Retinal pigment epithelial cell (primary cell): ENCODE data around the gene CLIC1.
A peak's percentile ranks its signal among the peaks of the same experiment; 100 is the strongest.
"Not testable (repeated sequence)": the region's sequence is repeated elsewhere in the genome, so short reads cannot be mapped to it uniquely, and the experiment has no call there.

Experiments
- DNase-seq: peaks from one replicate; pipeline ENCODE4 v3.0.0-alpha.2; 2010; ENCODE audit warnings: low read depth
- H3K4me3 ChIP-seq: 2 replicates; pipeline ENCODE4 v1.5.1; 2011; ENCODE audit warnings: mild to moderate bottlenecking, low read length, control low read depth, moderate library complexity
- CTCF ChIP-seq: conservative IDR thresholded peaks from 2 replicates; pipeline ENCODE4 v1.5.1; 2011; ENCODE audit warnings: low read depth, low read length, control low read depth, inconsistent platforms

The CLIC1 gene

DNA sequence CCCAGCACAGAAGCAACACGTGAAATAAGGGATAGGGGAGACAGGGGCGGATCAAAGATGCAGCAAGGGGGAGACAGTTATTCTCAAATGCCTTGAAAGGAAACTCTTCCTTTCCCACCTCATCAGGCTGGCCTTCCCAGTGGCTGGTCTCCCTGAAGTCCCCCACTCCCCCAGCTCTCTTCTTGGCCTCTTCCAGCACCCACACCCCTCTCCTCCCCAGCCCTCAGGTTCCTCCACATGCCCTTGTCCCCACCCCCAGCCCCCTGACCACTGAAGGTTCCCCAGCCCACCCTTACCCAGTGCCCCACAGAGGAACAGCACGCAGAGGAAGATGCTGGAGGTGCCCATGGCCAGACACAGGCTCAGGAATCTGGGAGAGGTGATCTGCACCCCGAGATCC, 22.9 kb downstream of the CLIC1 start:
- no peak for TF ChIP-seq CTCF
- H3K4me3 ChIP-seq, result no peak overlapping the region
- no peak for DNase-seq

- TF ChIP-seq CTCF, result peak; percentile 43
- no peak overlapping the region for H3K4me3 ChIP-seq
- DNase-seq, result no peak
Observed at GRCh38 chr6:31712296-31712695, 24.0 kb downstream of the CLIC1 start.

GRCh38 chr6:31711233-31711632, 25.1 kb downstream of the CLIC1 start:
- no peak for DNase-seq
- TF ChIP-seq CTCF, result no peak
- no peak overlapping the region for H3K4me3 ChIP-seq

DNA sequence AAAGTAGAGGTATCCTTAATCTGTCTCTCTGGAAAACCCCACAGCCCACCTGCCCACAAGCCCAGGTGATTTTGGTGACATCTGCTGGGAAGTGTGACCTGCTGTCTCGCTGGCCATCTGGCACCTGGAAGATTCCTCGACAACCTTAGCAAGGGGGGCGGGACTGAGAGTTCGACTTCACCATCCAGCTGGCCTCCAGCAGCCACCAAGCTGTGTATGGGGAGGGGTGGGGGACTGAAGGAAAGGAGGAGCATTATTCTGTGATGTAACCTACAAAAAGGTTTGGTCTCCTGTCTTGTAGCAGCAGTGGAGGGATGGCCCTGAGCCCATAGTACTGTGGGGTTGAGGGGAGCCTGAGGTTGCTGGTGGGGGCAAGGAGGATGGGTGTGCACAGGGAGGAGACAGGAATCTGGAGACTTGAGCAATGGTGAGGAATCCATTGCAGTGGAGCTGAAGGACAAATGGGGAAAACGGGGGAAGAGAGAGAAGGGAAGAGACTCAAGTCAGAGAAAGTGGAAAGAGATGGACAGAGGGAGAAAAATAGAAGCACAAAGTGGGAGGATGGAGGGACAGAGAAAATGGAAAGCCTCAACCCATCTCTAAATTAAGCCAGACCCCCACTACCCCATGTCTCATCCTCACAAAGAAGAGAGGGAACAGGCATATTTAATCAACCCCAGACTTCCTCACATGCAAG, 25.7 kb downstream of the CLIC1 start:
- TF ChIP-seq CTCF, result no peak
- no peak for DNase-seq

DNA sequence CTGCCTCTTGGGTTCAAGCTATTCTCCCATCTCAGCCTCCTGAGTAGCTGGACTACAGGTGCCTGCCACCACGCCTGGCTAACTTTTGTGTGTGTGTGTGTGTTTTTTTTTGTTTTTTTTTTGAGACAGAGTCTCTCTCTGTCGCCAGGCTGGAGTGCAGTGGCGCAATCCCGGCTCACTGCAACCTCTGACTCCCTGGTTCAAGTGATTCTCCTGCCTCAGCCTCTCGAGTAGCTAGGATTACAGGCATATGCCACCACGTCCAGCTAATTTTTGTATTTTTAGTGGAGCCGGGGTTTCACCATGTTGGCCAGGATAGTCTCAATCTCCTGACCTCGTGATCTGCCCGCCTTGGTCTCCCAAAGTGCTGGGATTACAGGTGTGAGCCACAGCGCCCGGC, 27.2 kb downstream of the CLIC1 start:
- DNase-seq, H3K4me3 ChIP-seq: not testable (repeated sequence)

More for the DNA sequence above, 25.7 kb downstream of the CLIC1 start:
- no peak overlapping the region for H3K4me3 ChIP-seq

GRCh38 chr6:31708224-31708623, 28.1 kb downstream of the CLIC1 start:
- TF ChIP-seq CTCF, result no peak
- no peak for DNase-seq

GRCh38 chr6:31707701-31708100, 28.6 kb downstream of the CLIC1 start:
- DNase-seq, result no peak
- TF ChIP-seq CTCF, result no peak
- no peak overlapping the region for H3K4me3 ChIP-seq

More at GRCh38 chr6:31708224-31708623, 28.1 kb downstream of the CLIC1 start:
- H3K4me3 ChIP-seq, result no peak overlapping the region

DNA sequence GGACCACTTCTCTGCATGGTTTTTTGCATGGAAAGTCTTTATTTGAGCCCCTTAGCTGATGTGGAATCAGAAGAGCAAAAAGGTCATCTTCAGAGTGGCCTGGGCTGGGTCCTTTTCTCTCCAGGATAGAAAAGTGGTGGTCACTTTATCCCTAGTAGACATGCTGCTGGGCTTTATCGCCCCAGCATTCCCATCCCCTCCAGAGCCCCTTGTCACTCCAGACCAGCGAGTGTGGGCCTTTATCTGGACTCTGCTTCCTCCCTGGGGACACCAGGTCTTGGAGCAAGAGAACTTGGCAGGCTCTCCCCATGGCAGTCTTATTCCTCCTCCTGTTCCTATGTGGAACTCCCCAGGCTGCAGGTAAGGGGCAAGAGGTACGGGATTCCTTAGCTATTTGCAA, 29.7 kb downstream of the CLIC1 start, which contains the start of gene LY6G6F:
TSS of gene LY6G6F (plus strand) at position 268 of the 400 bp plus-strand sequence. CDS start at position 309, 41 bp downstream.
- DNase-seq, result no peak
- no peak within 1 kb of the TSS for H3K4me3 ChIP-seq
- no peak for TF ChIP-seq CTCF
